Measurements from ENCODE around the gene PRRC2B. TPM values are rescaled to one million over a fixed set of nuclear protein-coding genes. Genes with fewer than 3 reads are reported as not detected.
"Not testable (repeated sequence)": the region's sequence is repeated elsewhere in the genome, so short reads cannot be mapped to it uniquely, and the experiment has no call there.

PRRC2B gene
- total RNA-seq, 1 experiment from 2014 or later: 219 TPM

DNA sequence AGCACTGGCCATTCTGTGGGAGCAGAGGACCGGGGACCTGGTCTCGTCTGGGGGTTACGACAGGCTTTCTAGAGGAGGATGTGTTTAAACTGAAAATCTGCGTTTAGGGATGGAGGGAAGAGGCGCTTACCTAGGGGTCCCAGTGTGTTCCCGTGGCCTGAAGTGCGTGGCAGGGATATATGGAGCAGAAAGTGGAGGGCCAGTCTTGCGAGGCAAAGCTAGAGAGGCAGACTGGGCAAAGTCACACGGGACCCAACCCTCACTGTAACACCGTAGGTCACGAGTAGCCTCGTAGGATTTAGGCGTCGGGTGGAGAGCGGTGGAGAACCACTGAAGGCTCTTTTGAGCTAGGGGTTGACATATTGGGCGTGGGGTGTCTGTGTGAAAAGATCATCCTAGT is 76.1 kb downstream of the PRRC2B start:
- H3K36me3 ChIP-seq (ENCODE audit: control insufficient read depth, insufficient read depth, low read length): peaks cover 4% of the 10 kb centered on the region; the same call in 1 of the 2 replicates
- Mint-ChIP-seq H3K27ac (ENCODE audit: unreplicated experiment) (no peak overlapping the region), H3K4me1 (ENCODE audit: low read depth, unreplicated experiment) (no peaks in the 10 kb centered on the region), H3K9me3 (ENCODE audit: unreplicated experiment) (no peaks in the 10 kb centered on the region), H3K27me3 (ENCODE audit: insufficient read depth, unreplicated experiment) (no peaks in the 10 kb centered on the region), H3K4me3 (ENCODE audit: unreplicated experiment) (peak overlapping the region; percentile 6), H3K36me3 (ENCODE audit: insufficient read depth, unreplicated experiment) (peaks cover 98% of the 10 kb centered on the region)
- intact Hi-C loops (cut with micrococcal nuclease; ENCODE audit: unreplicated experiment): loop anchor here (10.0 kb wide), 1 partner anchor 95 kb away; no protein-coding TSS in a partner anchor
- POLR2A ChIA-PET: no interaction called here
- no peak overlapping the region for H3K4me3 ChIP-seq (ENCODE audit: low read depth, low read length)
- BruUV-seq (replicated peaks): no TSS peak
- TF ChIP-seq, protein P1, sequence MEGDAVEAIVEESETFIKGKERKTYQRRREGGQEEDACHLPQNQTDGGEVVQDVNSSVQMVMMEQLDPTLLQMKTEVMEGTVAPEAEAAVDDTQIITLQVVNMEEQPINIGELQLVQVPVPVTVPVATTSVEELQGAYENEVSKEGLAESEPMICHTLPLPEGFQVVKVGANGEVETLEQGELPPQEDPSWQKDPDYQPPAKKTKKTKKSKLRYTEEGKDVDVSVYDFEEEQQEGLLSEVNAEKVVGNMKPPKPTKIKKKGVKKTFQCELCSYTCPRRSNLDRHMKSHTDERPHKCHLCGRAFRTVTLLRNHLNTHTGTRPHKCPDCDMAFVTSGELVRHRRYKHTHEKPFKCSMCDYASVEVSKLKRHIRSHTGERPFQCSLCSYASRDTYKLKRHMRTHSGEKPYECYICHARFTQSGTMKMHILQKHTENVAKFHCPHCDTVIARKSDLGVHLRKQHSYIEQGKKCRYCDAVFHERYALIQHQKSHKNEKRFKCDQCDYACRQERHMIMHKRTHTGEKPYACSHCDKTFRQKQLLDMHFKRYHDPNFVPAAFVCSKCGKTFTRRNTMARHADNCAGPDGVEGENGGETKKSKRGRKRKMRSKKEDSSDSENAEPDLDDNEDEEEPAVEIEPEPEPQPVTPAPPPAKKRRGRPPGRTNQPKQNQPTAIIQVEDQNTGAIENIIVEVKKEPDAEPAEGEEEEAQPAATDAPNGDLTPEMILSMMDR (IDR thresholded peaks at IDR 0.05; ENCODE audit: insufficient read depth in 1 of 2, low read depth in 1 of 2, low read length in 1 of 2, severe bottlenecking in 1 of 2, unreplicated experiment in 1 of 2): no peak
- no peaks in the 10 kb centered on the region for H3K27me3 ChIP-seq (replicated peaks; ENCODE audit: control insufficient read depth, insufficient read depth, low read length)
- CTCF ChIA-PET: no interaction called here
- no peaks in the 10 kb centered on the region for H3K9me3 ChIP-seq
- DNase-seq: peak in 1 of 2 experiments; percentile 22
- peaks cover 6% of the 10 kb centered on the region for H3K4me1 ChIP-seq

DNA sequence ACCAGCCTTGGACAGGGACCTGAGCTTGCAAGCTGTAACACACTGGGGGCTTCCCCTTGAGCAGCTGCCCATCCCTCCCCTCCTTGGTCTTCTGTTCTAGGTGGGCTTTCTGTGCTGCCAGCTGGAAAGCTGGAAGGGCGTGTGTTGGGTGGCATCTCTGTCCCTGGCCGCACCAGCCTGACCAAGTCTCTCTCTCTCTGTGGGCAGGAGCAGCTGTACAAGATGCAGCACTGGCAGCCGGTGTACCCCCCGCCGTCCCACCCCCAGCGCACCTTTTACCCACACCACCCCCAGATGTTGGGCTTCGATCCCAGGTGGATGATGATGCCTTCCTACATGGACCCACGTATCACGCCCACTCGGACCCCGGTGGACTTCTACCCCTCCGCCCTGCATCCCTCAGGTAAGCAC is 76.7 kb downstream of the PRRC2B start:
- Mint-ChIP-seq H3K27ac (ENCODE audit: unreplicated experiment) (no peak overlapping the region), H3K36me3 (ENCODE audit: insufficient read depth, unreplicated experiment) (peaks cover 98% of the 10 kb centered on the region), H3K4me3 (ENCODE audit: unreplicated experiment) (no peak overlapping the region), H3K27me3 (ENCODE audit: insufficient read depth, unreplicated experiment) (no peaks in the 10 kb centered on the region), H3K9me3 (ENCODE audit: unreplicated experiment) (no peaks in the 10 kb centered on the region), H3K4me1 (ENCODE audit: low read depth, unreplicated experiment) (no peaks in the 10 kb centered on the region)
- Histone ChIP-seq H3K9me3 (no peaks in the 10 kb centered on the region), H3K36me3 (ENCODE audit: control insufficient read depth, insufficient read depth, low read length) (peaks cover 4% of the 10 kb centered on the region; the same call in 1 of the 2 replicates), H3K4me1 (peaks cover 6% of the 10 kb centered on the region), H3K4me3 (ENCODE audit: low read depth, low read length) (no peak overlapping the region), H3K27me3 (replicated peaks; ENCODE audit: control insufficient read depth, insufficient read depth, low read length) (no peaks in the 10 kb centered on the region)
- intact Hi-C loops (cut with micrococcal nuclease; ENCODE audit: unreplicated experiment): loop anchor here (10.0 kb wide), 1 partner anchor 96 kb away; no protein-coding TSS in a partner anchor
- peak in 1 of 2 experiments; percentile 14 for DNase-seq
- POLR2A ChIA-PET: no interaction called here
- CTCF ChIA-PET: no interaction called here
- TF ChIP-seq, protein P1 (IDR thresholded peaks at IDR 0.05; ENCODE audit: insufficient read depth in 1 of 2, low read depth in 1 of 2, low read length in 1 of 2, severe bottlenecking in 1 of 2, unreplicated experiment in 1 of 2): no peak
- no TSS peak for BruUV-seq (replicated peaks)

DNA sequence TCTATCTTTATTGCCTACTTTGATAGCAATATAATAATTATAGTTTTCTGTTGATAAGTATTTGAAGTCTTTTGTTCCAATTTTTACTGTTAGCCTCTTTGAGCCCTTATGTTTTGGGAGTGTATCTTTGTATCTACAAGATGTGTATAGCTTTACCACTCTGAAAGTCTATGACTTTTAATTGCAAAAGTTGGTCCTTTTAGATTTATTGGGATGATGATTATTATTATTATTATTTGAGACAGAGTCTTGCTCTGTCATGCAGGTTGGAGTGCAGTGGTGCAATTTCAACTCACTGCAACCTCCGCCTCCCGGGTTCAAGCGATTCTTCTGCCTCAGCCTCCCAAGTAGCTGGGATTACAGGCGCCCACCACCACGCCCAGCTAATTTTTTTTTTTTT is 78.2 kb downstream of the PRRC2B start:
- H3K36me3 ChIP-seq (ENCODE audit: control insufficient read depth, insufficient read depth, low read length); CTCF ChIA-PET; H3K27ac Mint-ChIP-seq (ENCODE audit: unreplicated experiment); H3K9me3 Mint-ChIP-seq (ENCODE audit: unreplicated experiment); H3K4me3 Mint-ChIP-seq (ENCODE audit: unreplicated experiment); H3K27me3 ChIP-seq (replicated peaks; ENCODE audit: control insufficient read depth, insufficient read depth, low read length); H3K9me3 ChIP-seq; POLR2A ChIA-PET; H3K4me1 ChIP-seq; H3K27me3 Mint-ChIP-seq (ENCODE audit: insufficient read depth, unreplicated experiment); H3K4me1 Mint-ChIP-seq (ENCODE audit: low read depth, unreplicated experiment); BruUV-seq (replicated peaks); H3K4me3 ChIP-seq (ENCODE audit: low read depth, low read length); DNase-seq: not testable (repeated sequence)
- intact Hi-C loops (cut with micrococcal nuclease; ENCODE audit: unreplicated experiment): loop anchor here (10.0 kb wide), 1 partner anchor 97 kb away; no protein-coding TSS in a partner anchor
- H3K36me3 Mint-ChIP-seq (ENCODE audit: insufficient read depth, unreplicated experiment): peaks cover 95% of the 10 kb centered on the region
